Uterus (tissue), 4 donors: ENCODE results near the gene TRIM66. TPM values are rescaled to one million over a fixed set of nuclear protein-coding genes. Genes with fewer than 3 reads are reported as not detected.

ENCODE experiments used
- DNase-seq, 2 donors: peaks; one replicate each; pipeline ENCODE4 v3.0.0-alpha.2; 2019 to 2020
- H3K27ac ChIP-seq, 2 donors: fragments of 200-600 bp; sonication (generic); 1 replicate in 1 of 2; 2 replicates in 1 of 2; pipeline ENCODE4 v1.5.1; 2016 to 2018
- H3K27me3 ChIP-seq, 2 donors: fragments of 200-600 bp; sonication (generic); one replicate each; pipeline ENCODE4 v1.5.1; 2018 to 2019; ENCODE audit warnings: control low read depth in 1 of 2
- H3K36me3 ChIP-seq, 2 donors: fragments of 200-600 bp; sonication (generic); one replicate each; pipeline ENCODE4 v1.5.1; 2019; ENCODE audit warnings: control low read depth in 1 of 2
- H3K4me1 ChIP-seq, 2 donors: fragments of 200-600 bp; sonication (generic); one replicate each; pipeline ENCODE4 v1.5.1; 2018 to 2019; ENCODE audit warnings: control low read depth in 1 of 2
- H3K4me3 ChIP-seq, 2 donors: fragments of 200-600 bp; sonication (generic); 1 replicate in 1 of 2; 2 replicates in 1 of 2; pipeline ENCODE4 v1.5.1; 2018 to 2019; ENCODE audit warnings: mild to moderate bottlenecking in 1 of 2
- H3K9me3 ChIP-seq, 2 donors: fragments of 200-600 bp; sonication (generic); one replicate each; pipeline ENCODE4 v1.5.1; 2019; ENCODE audit warnings: control low read depth in 1 of 2
- CTCF ChIP-seq, 4 experiments: fragments of 200-600 bp in 2 of 4; fragments of 450-650 bp in 2 of 4; sonication (generic) in 2 of 4; IDR thresholded peaks; one replicate each; pipeline ENCODE4 v1.5.1; 2016 to 2019; ENCODE audit warnings: antibody characterized with exemption in 4 of 4, mild to moderate bottlenecking in 2 of 4, moderate library complexity in 1 of 4
- POLR2A ChIP-seq, 2 donors: fragments of 450-650 bp; IDR thresholded peaks; one replicate each; pipeline ENCODE4 v1.6.1; 2016; ENCODE audit warnings: antibody characterized with exemption in 2 of 2, mild to moderate bottlenecking in 1 of 2, moderate library complexity in 1 of 2
- intact Hi-C: fragments of 100-400 bp; cut with DNase I; formaldehyde crosslinking; loops from one replicate; pipeline ENCODE4 v1.15.1; 2023; ENCODE audit warnings: low total_unique reads
- total RNA-seq, 4 donors: library from RNA; depleted of rRNA in 3 of 4; stranded (reverse); fragments of >200 nt in 3 of 4; gene quantifications; one replicate each; pipeline versions ENCODE4 v1.1.0 to v1.2.4, GENCODE V29; 2014 to 2023
- donor health status: DM: yes; HTN: yes; CAD: no.

Gene TRIM66
- total RNA-seq, 4 donors from 2014 or later: 7.4 to 18.2 (median 10.5) TPM

- no peaks in the 10 kb centered on the region for H3K27me3 ChIP-seq
- H3K4me1 ChIP-seq: peaks cover 6 to 11% of the 10 kb centered on the region in 2 donors
- no peak for TF ChIP-seq CTCF (IDR thresholded peaks at IDR 0.05)
- no peak for TF ChIP-seq POLR2A (IDR thresholded peaks at IDR 0.05)
- peak overlapping the region; percentile 94 to 99 for H3K27ac ChIP-seq
- no peak overlapping the region for H3K4me3 ChIP-seq
- intact Hi-C loops: loop anchor here (10.0 kb wide), 1 partner anchor 103 kb away; no protein-coding TSS in a partner anchor
- H3K36me3 ChIP-seq: no peaks in the 10 kb centered on the region
- DNase-seq: no peak
- no peaks in the 10 kb centered on the region for H3K9me3 ChIP-seq
Measured at GRCh38 chr11:8701891-8702597, 19.6 kb upstream of the TRIM66 start.

DNA sequence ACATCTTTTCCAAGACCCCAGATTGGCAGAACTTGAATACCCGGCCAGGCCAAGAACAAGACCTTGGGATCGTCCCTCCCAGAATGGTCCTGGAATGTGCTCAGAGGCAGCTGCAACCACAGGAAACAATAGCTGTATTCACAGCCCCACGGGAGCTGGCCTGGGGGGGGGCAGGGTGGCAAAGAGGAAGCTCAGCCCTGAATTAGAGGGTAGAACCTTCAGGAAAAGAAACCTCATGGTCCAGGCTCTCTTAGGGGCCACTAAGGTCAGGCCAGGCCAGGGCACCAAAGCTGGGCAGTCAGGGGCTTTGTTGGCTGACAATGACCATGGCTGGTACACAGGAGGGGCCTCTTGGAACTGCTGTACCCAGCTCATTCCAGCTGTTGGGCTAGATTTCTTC lies 17.4 kb upstream of the TRIM66 start:
- H3K27ac ChIP-seq: peak overlapping the region; percentile 94 to 99
- peaks cover 4 to 6% of the 10 kb centered on the region in 2 donors for H3K4me1 ChIP-seq
- no peaks in the 10 kb centered on the region for H3K36me3 ChIP-seq

DNA sequence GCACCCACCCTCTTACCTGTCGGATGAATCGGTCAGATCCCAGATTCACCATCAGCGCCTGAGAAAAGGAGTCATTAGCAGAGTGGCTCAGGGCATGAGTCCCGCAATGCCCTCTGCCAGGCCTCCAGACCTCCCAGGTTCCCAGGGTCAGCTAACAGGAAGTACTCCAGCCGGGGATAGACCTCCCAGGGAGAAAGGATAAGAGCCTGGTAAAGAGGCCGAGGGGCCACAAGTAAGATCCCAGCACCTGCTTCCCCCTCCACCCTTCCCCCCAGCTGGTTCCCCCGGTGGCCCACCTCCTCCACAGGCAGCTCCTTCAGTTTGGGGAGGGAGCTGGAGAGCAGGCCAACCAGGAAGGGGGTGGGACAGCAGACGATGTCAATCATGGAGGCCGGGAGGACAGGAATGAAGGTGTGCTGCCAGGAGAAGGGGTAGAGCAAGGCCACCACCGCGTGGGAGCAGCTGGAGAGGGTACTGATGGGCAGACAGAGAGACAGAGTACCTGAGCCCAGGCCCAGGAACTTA lies 16.5 kb upstream of the TRIM66 start:
- H3K9me3 ChIP-seq: no peaks in the 10 kb centered on the region
- H3K27me3 ChIP-seq: no peaks in the 10 kb centered on the region
- intact Hi-C loops: no loop called here
- no peak overlapping the region for H3K4me3 ChIP-seq
- no peaks in the 10 kb centered on the region for H3K36me3 ChIP-seq
- peak overlapping the region; percentile 94 to 99 for H3K27ac ChIP-seq
- no peak for TF ChIP-seq CTCF (IDR thresholded peaks at IDR 0.05)
- TF ChIP-seq POLR2A (IDR thresholded peaks at IDR 0.05): no peak
- peak; percentile 14 to 30 for DNase-seq
- peaks cover 4 to 6% of the 10 kb centered on the region in 2 donors for H3K4me1 ChIP-seq

More for the DNA sequence above, 17.4 kb upstream of the TRIM66 start:
- intact Hi-C loops: loop anchor here (10.0 kb wide), 1 partner anchor 105 kb away; no protein-coding TSS in a partner anchor
- no peaks in the 10 kb centered on the region for H3K9me3 ChIP-seq
- H3K4me3 ChIP-seq: no peak overlapping the region
- H3K27me3 ChIP-seq: no peaks in the 10 kb centered on the region
- TF ChIP-seq CTCF (IDR thresholded peaks at IDR 0.05) (no peak), POLR2A (IDR thresholded peaks at IDR 0.05) (no peak)
- peak in 1 of 2 donors; percentile 16 for DNase-seq

GRCh38 chr11:8698379-8698851 lies 15.9 kb upstream of the TRIM66 start:
- peaks cover 6% of the 10 kb centered on the region in 2 donors for H3K4me1 ChIP-seq
- H3K9me3 ChIP-seq: no peaks in the 10 kb centered on the region
- H3K4me3 ChIP-seq: no peak overlapping the region
- TF ChIP-seq CTCF (IDR thresholded peaks at IDR 0.05): no peak
- TF ChIP-seq POLR2A (IDR thresholded peaks at IDR 0.05): no peak
- no peaks in the 10 kb centered on the region for H3K36me3 ChIP-seq
- peak in 1 of 2 donors; percentile 10 for DNase-seq
- intact Hi-C loops: no loop called here
- H3K27ac ChIP-seq: peak overlapping the region; percentile 94 to 99
- no peaks in the 10 kb centered on the region for H3K27me3 ChIP-seq

DNA sequence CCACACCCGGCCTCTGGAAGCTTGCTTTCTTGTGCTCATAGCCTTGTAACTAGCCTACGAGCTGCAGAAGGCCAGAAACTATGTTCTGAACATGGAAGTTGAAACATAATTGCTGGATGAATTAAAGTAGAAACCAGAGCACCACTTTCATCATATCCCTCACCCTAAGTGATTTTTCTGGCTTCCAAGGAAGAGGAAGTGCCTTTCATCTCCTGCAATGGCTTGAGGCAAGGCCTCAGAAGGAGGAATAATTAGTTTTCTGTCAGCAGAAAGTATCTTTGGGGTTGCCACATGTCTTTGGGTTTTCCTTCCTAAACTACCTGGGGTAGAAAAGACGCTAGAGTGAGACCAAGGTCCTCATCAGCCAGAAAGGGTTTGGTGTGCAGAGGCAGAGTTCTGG lies 14.6 kb upstream of the TRIM66 start:
- no peaks in the 10 kb centered on the region for H3K9me3 ChIP-seq
- no peak overlapping the region for H3K27ac ChIP-seq
- H3K4me3 ChIP-seq: no peak overlapping the region
- DNase-seq: peak in 1 of 2 donors; percentile 7
- peaks cover 0 to 11% of the 10 kb centered on the region in 2 donors for H3K4me1 ChIP-seq
- no peaks in the 10 kb centered on the region for H3K27me3 ChIP-seq
- intact Hi-C loops: no loop called here
- TF ChIP-seq CTCF (IDR thresholded peaks at IDR 0.05) (no peak), POLR2A (IDR thresholded peaks at IDR 0.05) (no peak)
- no peaks in the 10 kb centered on the region for H3K36me3 ChIP-seq
